Measurements from ENCODE around the gene AHNAK.
A peak's percentile ranks its signal among the peaks of the same experiment; 100 is the strongest.
"Not testable (repeated sequence)": the region's sequence is repeated elsewhere in the genome, so short reads cannot be mapped to it uniquely, and the experiment has no call there.

AHNAK gene

GRCh38 chr11:62398011-62398994 is 148.3 kb downstream of the AHNAK start:
- peak in 1 of 10 donors; percentile 67 for DNase-seq
- intact Hi-C loops (cut with DNase I): loop anchor here (5.0 to 10.0 kb wide), 2 partner anchors 144 to 296 kb away; no protein-coding TSS in a partner anchor

- intact Hi-C loops (cut with DNase I): loop anchor here (5.0 to 10.0 kb wide), 2 partner anchors 146 to 299 kb away; no protein-coding TSS in a partner anchor
- DNase-seq: peak in 2 of 10 donors; percentile 68 to 72
Measured at GRCh38 chr11:62395885-62396551, 150.6 kb downstream of the AHNAK start.

DNA sequence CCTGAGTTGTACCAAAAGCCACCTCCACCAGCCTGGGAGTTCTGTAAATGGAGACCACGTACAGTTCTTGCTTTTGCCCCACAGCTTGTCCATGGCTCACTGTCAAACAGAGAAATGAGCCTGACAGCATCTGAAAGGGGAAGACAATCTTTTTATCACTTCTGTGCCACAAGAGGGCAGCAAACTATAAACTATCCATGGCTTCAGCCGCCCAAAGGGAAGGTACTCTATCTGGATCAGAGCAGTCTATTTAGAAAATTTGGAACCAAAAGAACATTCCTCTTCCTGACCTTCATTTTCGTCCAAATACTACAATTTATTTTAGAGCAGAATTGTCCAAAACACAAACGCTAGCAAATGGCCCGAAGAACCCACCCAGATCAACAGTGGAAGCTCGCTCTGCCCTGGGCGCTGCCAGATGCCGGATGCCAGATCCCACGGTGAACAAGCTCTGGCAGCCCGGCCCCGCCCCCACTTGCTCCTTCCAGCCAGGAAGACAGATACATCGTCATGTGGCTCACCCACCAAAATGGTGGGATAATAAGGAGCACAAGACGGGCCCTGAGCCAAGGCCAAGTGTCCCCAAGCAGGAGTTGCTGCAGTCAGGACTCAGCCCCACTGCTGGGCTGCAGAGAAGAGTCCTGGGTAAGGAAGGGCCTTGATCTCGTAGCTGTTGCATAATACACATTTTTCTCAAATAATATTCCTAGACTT is 151.6 kb downstream of the AHNAK start:
- intact Hi-C loops (cut with DNase I): loop anchor here (5.0 to 10.0 kb wide), 3 partner anchors 102 to 300 kb away; no protein-coding TSS in a partner anchor
- DNase-seq: peak; percentile 46 to 95 (median 73)

DNA sequence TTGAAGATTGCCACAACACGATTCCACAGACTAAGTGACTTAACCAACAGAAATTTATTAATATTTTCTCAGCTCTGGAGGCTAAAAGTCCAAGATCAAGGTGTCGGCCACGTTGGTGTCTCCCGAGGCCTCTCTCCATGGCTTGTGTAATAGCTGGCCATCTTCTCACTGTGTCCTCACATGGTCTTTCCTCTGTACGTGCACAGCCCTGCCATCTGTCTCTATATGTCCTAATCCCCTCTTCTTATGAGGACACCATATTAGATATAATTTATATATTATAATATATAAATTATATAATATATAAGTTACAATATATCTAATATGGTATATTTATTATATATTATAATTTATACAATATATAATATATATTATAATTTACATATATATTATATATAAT is 152.9 kb downstream of the AHNAK start:
- peak in 2 of 10 donors; percentile 5 to 22 for DNase-seq
- intact Hi-C loops (cut with DNase I): loop anchor here (5.0 to 10.0 kb wide), 2 partner anchors 104 to 301 kb away; no protein-coding TSS in a partner anchor

DNA sequence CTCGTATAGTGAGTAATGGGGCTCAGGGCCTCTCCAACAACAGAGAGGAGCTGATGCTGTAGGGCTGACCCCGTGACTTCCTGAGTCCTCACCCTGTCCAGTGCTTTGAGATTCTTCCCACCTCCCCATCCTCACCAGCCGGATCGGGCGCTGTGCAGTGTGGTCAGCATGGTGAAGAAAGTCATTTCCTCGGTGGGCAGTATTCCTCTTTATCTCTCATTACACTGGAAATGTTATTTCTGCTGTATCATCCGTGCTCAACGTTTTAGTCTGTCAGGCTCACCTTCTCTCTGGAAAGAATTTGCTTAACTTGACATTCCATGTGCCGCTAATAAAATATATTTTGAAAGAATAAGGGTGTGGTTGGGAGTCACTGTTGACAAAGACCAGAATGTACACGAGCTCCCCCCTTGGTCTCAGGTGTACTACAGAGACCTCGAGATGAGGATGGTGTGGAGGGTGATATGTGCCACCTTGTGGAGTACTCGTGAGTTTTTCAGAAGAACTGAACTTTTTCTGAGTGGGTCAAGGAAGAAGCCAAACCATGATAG is 153.5 kb downstream of the AHNAK start:
- DNase-seq: peak in 1 of 10 donors; percentile 82
- intact Hi-C loops (cut with DNase I): loop anchor here (5.0 to 10.0 kb wide), 2 partner anchors 104 to 302 kb away; no protein-coding TSS in a partner anchor

DNA sequence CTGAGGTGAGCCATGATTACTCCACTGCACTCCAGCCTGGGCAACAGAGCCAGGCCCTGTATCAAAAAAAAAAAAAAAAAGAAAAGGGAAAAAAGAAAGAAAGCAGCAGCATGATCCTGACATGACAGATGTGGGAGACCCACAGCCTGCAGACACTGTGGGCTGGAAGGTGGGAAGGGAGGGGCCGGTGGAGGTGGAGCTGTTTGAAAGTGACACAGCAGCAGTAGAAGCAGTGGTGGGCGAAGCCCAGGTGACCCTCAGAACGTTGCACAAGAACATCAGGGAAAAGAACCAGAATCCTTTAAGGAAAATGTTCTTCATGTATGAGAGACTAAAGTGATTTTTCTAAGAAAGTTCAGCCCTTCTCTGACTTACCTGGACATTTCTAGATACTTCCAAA is 154.1 kb downstream of the AHNAK start:
- intact Hi-C loops (cut with DNase I): loop anchor here (5.0 to 10.0 kb wide), 2 partner anchors 105 to 302 kb away; no protein-coding TSS in a partner anchor
- DNase-seq: peak in 2 of 10 donors; percentile 17 to 59

GRCh38 chr11:62391642-62392425 is 154.8 kb downstream of the AHNAK start:
- DNase-seq: peak in 2 of 10 donors; percentile 3 to 64
- intact Hi-C loops (cut with DNase I): loop anchor here (5.0 to 10.0 kb wide), 2 partner anchors 105 to 303 kb away; no protein-coding TSS in a partner anchor

DNA sequence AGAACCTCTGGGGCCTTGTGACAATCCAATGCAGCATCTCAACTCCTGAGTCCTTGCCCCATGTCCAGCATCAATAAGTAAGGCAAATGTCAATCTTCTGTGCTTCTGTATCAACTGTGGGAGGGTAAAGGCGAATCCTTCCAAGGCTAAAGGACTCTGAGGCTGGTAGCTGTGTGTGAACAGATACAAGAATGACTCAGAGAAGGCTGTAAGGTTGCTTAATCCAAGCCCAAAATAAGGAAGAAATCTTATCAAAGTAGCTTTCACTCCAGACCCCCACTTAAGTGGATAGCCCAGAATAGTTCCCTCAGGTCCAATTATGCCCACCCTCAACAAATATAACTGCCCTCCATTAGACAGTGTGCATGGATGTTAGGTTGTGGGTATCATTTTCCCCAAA is 155.9 kb downstream of the AHNAK start:
- intact Hi-C loops (cut with DNase I): loop anchor here (5.0 to 10.0 kb wide), 2 partner anchors 107 to 304 kb away; no protein-coding TSS in a partner anchor
- DNase-seq: no peak

GRCh38 chr11:62390237-62390636 is 156.4 kb downstream of the AHNAK start:
- intact Hi-C loops (cut with DNase I): loop anchor here (5.0 to 10.0 kb wide), 2 partner anchors 107 to 305 kb away; no protein-coding TSS in a partner anchor
- peak in 2 of 10 donors; percentile 51 to 76 for DNase-seq

DNA sequence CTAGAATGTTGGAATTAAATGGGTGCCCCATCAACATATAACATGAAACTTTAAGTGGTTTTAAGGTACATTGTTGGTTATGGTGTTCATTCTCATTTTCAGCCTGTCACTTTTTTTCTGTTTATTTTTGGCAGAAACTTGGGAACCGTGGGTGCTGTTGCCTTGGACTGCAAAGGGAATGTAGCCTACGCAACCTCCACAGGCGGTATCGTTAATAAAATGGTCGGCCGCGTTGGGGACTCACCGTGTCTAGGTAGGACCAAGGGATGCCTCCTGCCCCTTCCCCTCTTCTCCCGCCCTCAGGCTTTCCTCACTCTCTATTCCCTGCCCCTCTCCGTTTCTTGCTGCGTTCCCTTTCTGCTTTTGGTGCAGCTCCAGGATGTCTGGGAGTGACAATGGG is 157.6 kb downstream of the AHNAK start:
- intact Hi-C loops (cut with DNase I): no loop called here
- DNase-seq: peak in 3 of 10 donors; percentile 63 to 66 (median 64)

GRCh38 chr11:62387381-62387780 is 159.2 kb downstream of the AHNAK start:
- intact Hi-C loops (cut with DNase I): no loop called here

DNA sequence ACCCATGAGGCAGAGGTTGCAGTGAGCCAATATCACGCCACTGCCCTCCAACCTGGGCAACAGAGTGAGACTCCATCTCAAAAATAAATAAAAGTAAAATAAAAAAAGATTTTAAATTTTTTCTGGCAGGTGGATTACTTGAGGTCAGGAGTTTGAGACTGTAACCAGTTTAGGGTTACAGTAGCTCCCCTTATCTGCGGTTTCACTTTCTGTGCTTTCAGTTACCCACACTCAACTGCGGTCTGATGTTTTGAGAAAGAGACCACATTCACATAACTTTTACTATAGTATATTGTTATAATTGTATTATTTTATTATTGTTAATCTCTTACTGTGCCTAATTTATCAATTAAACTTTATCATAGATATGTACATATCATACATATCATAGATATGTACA is 160.5 kb downstream of the AHNAK start:
- intact Hi-C loops (cut with DNase I); DNase-seq: not testable (repeated sequence)

More at GRCh38 chr11:62387381-62387780, 159.2 kb downstream of the AHNAK start:
- peak in 3 of 10 donors; percentile 50 to 68 (median 55) for DNase-seq

DNA sequence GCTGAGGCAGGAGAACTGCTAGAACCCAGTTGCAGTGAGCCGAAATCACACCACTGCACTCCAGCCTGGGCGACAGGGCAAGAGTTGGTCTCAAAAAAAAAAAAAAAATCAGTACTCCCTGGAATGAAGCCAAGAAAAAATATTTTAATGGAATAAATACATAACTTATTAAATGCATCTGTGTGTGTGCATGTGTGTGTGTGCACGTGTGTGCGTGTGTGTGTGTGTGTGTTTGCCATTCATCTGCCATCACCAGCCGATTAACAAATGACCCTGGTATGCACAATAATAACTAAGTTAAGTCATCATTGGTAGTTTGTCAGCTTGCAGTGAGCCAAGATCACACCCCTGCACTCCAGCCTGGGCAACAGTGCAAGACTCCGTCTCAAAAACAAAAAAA is 162.8 kb downstream of the AHNAK start:
- peak in 1 of 10 donors; percentile 22 for DNase-seq
- intact Hi-C loops (cut with DNase I): no loop called here
